ENCODE measurements around the gene DGCR2.

The DGCR2 gene

GRCh38 chr22:19097518-19097917 lies 24.7 kb downstream of the DGCR2 start:
- H3K4me1 ChIP-seq (ENCODE audit: control insufficient read depth in 1 of 2, insufficient read depth in 2 of 2, low read length in 2 of 2): no peaks in the 10 kb centered on the region

DNA sequence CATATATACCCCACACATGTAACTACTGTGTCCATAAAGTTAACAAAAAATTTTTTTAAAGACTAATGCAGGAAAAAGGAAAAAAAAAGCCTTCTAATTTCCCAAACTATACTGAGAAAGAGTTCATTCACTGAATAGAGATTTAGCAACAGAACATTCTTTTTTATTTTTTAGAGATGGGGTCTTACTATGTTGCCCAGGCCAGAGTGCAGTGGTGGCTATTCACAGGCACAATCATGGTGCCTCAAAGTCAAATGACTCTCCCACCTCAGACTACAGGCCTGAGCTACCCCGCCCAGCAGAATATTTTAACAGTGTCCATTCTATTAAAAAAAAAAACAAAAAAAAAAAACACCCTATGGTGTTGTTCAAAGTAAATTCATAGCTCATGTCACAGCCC lies 25.7 kb downstream of the DGCR2 start:
- Histone ChIP-seq H3K36me3 (ENCODE audit: control insufficient read depth in 1 of 2, insufficient read depth in 2 of 2, low read length in 2 of 2) (peaks cover 0 to 11% of the 10 kb centered on the region in 2 donors), H3K27ac (ENCODE audit: low read depth, low read length) (no peak overlapping the region), H3K4me1 (ENCODE audit: control insufficient read depth in 1 of 2, insufficient read depth in 2 of 2, low read length in 2 of 2) (no peaks in the 10 kb centered on the region), H3K4me3 (ENCODE audit: low read depth in 1 of 2, low read length in 2 of 2) (no peak overlapping the region), H3K9ac (ENCODE audit: low read depth in 1 of 2, low read length in 2 of 2) (no peak overlapping the region), H3K27me3 (ENCODE audit: control insufficient read depth in 1 of 2, insufficient read depth in 2 of 2, low read length in 2 of 2) (no peaks in the 10 kb centered on the region), H3K9me3 (ENCODE audit: control insufficient read depth in 1 of 2, low read length in 2 of 2) (no peaks in the 10 kb centered on the region)

More at GRCh38 chr22:19097518-19097917, 24.7 kb downstream of the DGCR2 start:
- H3K9me3 ChIP-seq (ENCODE audit: control insufficient read depth in 1 of 2, low read length in 2 of 2): no peaks in the 10 kb centered on the region
- no peak overlapping the region for H3K27ac ChIP-seq (ENCODE audit: low read depth, low read length)
- H3K36me3 ChIP-seq (ENCODE audit: control insufficient read depth in 1 of 2, insufficient read depth in 2 of 2, low read length in 2 of 2): peaks cover 0 to 11% of the 10 kb centered on the region in 2 donors
- H3K27me3 ChIP-seq (ENCODE audit: control insufficient read depth in 1 of 2, insufficient read depth in 2 of 2, low read length in 2 of 2): no peaks in the 10 kb centered on the region
- no peak overlapping the region for H3K4me3 ChIP-seq (ENCODE audit: low read depth in 1 of 2, low read length in 2 of 2)
- H3K9ac ChIP-seq (ENCODE audit: low read depth in 1 of 2, low read length in 2 of 2): no peak overlapping the region

DNA sequence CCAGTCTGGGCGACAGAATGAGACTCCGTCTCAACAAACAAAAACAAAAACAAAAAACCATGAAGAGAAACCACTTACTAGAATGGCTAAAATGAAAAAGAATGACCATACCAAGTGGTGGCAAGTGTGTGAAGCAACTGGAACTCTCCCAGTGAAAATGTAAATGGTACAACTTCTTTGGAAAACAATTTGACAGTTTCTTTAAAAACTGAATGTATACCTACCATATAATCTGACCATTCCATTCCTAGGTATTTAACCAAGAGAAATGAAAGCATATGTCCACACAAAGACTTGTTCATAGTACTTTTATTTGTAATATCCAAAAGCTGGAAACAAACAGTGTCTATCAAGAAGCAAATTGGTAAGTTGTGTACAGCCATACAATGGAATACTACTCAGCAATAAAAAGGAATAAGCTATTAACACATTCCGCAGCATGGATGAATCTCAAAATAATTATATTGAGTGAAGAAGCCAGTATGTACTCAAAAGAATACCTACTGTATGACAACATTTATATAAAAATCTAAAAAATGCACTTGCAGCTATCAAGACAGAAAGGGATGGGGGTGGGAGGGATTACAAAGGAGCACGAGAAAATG lies 27.7 kb downstream of the DGCR2 start:
- H3K27ac ChIP-seq (ENCODE audit: low read depth, low read length): no peak overlapping the region

DNA sequence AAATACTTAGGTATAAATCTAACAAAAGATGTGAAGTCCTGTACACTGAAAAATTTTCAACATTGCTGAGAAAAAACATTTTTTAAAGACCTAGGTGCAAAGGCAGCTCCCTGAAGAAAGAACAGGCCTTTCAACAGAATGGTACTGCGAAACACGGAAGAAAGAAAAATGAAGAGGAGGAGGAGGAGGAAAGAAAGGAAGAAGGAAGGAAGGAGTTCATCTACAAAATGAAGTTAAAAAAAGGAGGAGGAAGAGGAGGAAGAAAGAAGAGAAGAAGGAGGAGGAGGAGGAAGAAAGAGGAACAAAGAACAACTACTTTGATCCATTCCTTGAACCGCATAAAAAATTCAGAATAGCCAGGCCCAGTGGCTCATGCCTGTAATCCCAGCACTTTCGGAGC lies 29.5 kb downstream of the DGCR2 start:
- Histone ChIP-seq H3K4me1 (ENCODE audit: control insufficient read depth in 1 of 2, insufficient read depth in 2 of 2, low read length in 2 of 2) (peaks cover 0 to 5% of the 10 kb centered on the region in 2 donors), H3K27ac (ENCODE audit: low read depth, low read length) (no peak overlapping the region), H3K9ac (ENCODE audit: low read depth in 1 of 2, low read length in 2 of 2) (no peak overlapping the region), H3K9me3 (ENCODE audit: control insufficient read depth in 1 of 2, low read length in 2 of 2) (no peaks in the 10 kb centered on the region), H3K36me3 (ENCODE audit: control insufficient read depth in 1 of 2, insufficient read depth in 2 of 2, low read length in 2 of 2) (peaks cover 3 to 17% of the 10 kb centered on the region in 2 donors), H3K4me3 (ENCODE audit: low read depth in 1 of 2, low read length in 2 of 2) (no peak overlapping the region), H3K27me3 (ENCODE audit: control insufficient read depth in 1 of 2, insufficient read depth in 2 of 2, low read length in 2 of 2) (no peaks in the 10 kb centered on the region)

More for the DNA sequence above, 27.7 kb downstream of the DGCR2 start:
- Histone ChIP-seq H3K4me1 (ENCODE audit: control insufficient read depth in 1 of 2, insufficient read depth in 2 of 2, low read length in 2 of 2) (no peaks in the 10 kb centered on the region), H3K36me3 (ENCODE audit: control insufficient read depth in 1 of 2, insufficient read depth in 2 of 2, low read length in 2 of 2) (peaks cover 0 to 12% of the 10 kb centered on the region in 2 donors), H3K9me3 (ENCODE audit: control insufficient read depth in 1 of 2, low read length in 2 of 2) (no peaks in the 10 kb centered on the region), H3K9ac (ENCODE audit: low read depth in 1 of 2, low read length in 2 of 2) (no peak overlapping the region), H3K4me3 (ENCODE audit: low read depth in 1 of 2, low read length in 2 of 2) (no peak overlapping the region), H3K27me3 (ENCODE audit: control insufficient read depth in 1 of 2, insufficient read depth in 2 of 2, low read length in 2 of 2) (no peaks in the 10 kb centered on the region)

DNA sequence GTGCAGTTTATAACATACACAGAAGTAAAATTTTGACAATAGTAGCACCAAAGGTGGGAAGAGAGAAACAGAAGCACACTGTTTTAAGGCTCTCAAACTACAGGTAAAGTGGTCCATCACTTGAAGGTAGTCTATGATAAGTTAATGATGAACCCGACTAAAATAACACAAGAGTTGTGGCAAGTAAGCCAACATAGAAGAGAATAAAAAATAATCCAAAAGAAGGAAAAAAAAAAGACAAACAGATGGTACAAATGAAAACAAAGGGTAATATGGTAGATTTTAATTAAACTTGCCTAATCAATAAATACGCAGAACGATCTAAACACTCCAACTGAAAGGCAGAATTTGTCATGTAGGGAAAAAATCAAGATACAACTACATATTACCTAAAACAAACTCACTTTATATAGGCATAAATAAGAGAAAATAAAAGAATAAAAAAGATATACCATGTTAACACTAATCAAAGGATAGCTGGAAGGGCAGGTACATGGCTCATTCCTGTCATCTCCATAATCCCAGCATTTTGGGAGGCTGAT lies 31.6 kb downstream of the DGCR2 start:
- Histone ChIP-seq H3K27me3 (ENCODE audit: control insufficient read depth in 1 of 2, insufficient read depth in 2 of 2, low read length in 2 of 2) (no peaks in the 10 kb centered on the region), H3K9ac (ENCODE audit: low read depth in 1 of 2, low read length in 2 of 2) (no peak overlapping the region), H3K4me3 (ENCODE audit: low read depth in 1 of 2, low read length in 2 of 2) (no peak overlapping the region), H3K4me1 (ENCODE audit: control insufficient read depth in 1 of 2, insufficient read depth in 2 of 2, low read length in 2 of 2) (peaks cover 0 to 10% of the 10 kb centered on the region in 2 donors), H3K36me3 (ENCODE audit: control insufficient read depth in 1 of 2, insufficient read depth in 2 of 2, low read length in 2 of 2) (peaks cover 9 to 21% of the 10 kb centered on the region in 2 donors), H3K9me3 (ENCODE audit: control insufficient read depth in 1 of 2, low read length in 2 of 2) (no peaks in the 10 kb centered on the region), H3K27ac (ENCODE audit: low read depth, low read length) (no peak overlapping the region)

DNA sequence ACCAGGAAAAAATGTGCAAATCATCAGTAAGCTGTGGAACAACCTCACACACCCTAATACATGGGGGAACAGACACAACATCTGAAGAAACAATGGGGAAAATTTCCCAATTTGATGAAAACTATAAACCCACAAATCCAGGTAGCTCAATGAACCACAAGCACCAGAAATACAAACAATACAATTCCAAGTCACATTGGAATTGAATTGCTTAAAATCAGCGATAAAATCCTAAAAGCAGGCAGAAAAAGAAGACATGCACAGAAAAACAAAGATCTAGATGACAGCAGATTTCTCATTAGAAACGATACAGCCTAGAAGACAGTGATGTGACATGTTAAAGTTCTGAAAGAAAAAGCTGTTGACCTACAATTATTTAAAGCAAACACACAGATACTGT lies 32.0 kb downstream of the DGCR2 start:
- peaks cover 9 to 21% of the 10 kb centered on the region in 2 donors for H3K36me3 ChIP-seq (ENCODE audit: control insufficient read depth in 1 of 2, insufficient read depth in 2 of 2, low read length in 2 of 2)
- peaks cover 0 to 15% of the 10 kb centered on the region in 2 donors for H3K4me1 ChIP-seq (ENCODE audit: control insufficient read depth in 1 of 2, insufficient read depth in 2 of 2, low read length in 2 of 2)
- H3K4me3 ChIP-seq (ENCODE audit: low read depth in 1 of 2, low read length in 2 of 2): no peak overlapping the region
- no peaks in the 10 kb centered on the region for H3K9me3 ChIP-seq (ENCODE audit: control insufficient read depth in 1 of 2, low read length in 2 of 2)
- no peaks in the 10 kb centered on the region for H3K27me3 ChIP-seq (ENCODE audit: control insufficient read depth in 1 of 2, insufficient read depth in 2 of 2, low read length in 2 of 2)
- H3K27ac ChIP-seq (ENCODE audit: low read depth, low read length): no peak overlapping the region
- no peak overlapping the region for H3K9ac ChIP-seq (ENCODE audit: low read depth in 1 of 2, low read length in 2 of 2)

GRCh38 chr22:19088866-19089595 lies 33.2 kb downstream of the DGCR2 start:
- Histone ChIP-seq H3K4me1 (ENCODE audit: control insufficient read depth in 1 of 2, insufficient read depth in 2 of 2, low read length in 2 of 2) (peaks cover 0 to 16% of the 10 kb centered on the region in 2 donors), H3K9ac (ENCODE audit: low read depth in 1 of 2, low read length in 2 of 2) (no peak overlapping the region), H3K9me3 (ENCODE audit: control insufficient read depth in 1 of 2, low read length in 2 of 2) (no peaks in the 10 kb centered on the region), H3K27me3 (ENCODE audit: control insufficient read depth in 1 of 2, insufficient read depth in 2 of 2, low read length in 2 of 2) (no peaks in the 10 kb centered on the region), H3K27ac (ENCODE audit: low read depth, low read length) (no peak overlapping the region), H3K36me3 (ENCODE audit: control insufficient read depth in 1 of 2, insufficient read depth in 2 of 2, low read length in 2 of 2) (peaks cover 9 to 21% of the 10 kb centered on the region in 2 donors), H3K4me3 (ENCODE audit: low read depth in 1 of 2, low read length in 2 of 2) (no peak overlapping the region)

- H3K4me1 ChIP-seq (ENCODE audit: control insufficient read depth in 1 of 2, insufficient read depth in 2 of 2, low read length in 2 of 2): peaks cover 0 to 16% of the 10 kb centered on the region in 2 donors
- H3K9me3 ChIP-seq (ENCODE audit: control insufficient read depth in 1 of 2, low read length in 2 of 2): no peaks in the 10 kb centered on the region
- no peak overlapping the region for H3K27ac ChIP-seq (ENCODE audit: low read depth, low read length)
- H3K36me3 ChIP-seq (ENCODE audit: control insufficient read depth in 1 of 2, insufficient read depth in 2 of 2, low read length in 2 of 2): peaks cover 12 to 21% of the 10 kb centered on the region in 2 donors
- no peaks in the 10 kb centered on the region for H3K27me3 ChIP-seq (ENCODE audit: control insufficient read depth in 1 of 2, insufficient read depth in 2 of 2, low read length in 2 of 2)
- no peak overlapping the region for H3K4me3 ChIP-seq (ENCODE audit: low read depth in 1 of 2, low read length in 2 of 2)
- H3K9ac ChIP-seq (ENCODE audit: low read depth in 1 of 2, low read length in 2 of 2): no peak overlapping the region
Measured at GRCh38 chr22:19086896-19087295, 35.3 kb downstream of the DGCR2 start.

DNA sequence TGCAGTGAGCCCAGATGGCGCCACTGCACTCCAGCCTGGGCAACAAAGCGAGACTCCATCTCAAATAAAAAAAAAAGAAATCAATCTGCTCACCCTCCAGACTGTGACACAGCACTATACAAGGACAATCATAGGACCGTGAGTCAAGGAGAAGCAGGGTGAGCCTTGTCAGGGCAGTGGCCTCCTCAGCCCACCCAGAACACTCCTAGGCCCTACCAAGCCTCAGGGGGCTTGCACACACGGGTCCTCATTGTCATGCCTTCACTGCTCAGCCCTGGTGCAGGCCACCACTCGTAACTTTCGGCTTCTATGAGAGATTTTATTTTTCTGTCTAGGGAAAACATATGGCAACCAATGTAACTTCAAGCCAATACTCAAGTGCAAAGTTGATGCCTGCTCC lies 35.8 kb downstream of the DGCR2 start:
- no peak overlapping the region for H3K27ac ChIP-seq (ENCODE audit: low read depth, low read length)
- H3K27me3 ChIP-seq (ENCODE audit: control insufficient read depth in 1 of 2, insufficient read depth in 2 of 2, low read length in 2 of 2): no peaks in the 10 kb centered on the region
- no peak overlapping the region for H3K9ac ChIP-seq (ENCODE audit: low read depth in 1 of 2, low read length in 2 of 2)
- H3K4me1 ChIP-seq (ENCODE audit: control insufficient read depth in 1 of 2, insufficient read depth in 2 of 2, low read length in 2 of 2): peaks cover 0 to 16% of the 10 kb centered on the region in 2 donors
- no peaks in the 10 kb centered on the region for H3K9me3 ChIP-seq (ENCODE audit: control insufficient read depth in 1 of 2, low read length in 2 of 2)
- H3K4me3 ChIP-seq (ENCODE audit: low read depth in 1 of 2, low read length in 2 of 2): no peak overlapping the region
- H3K36me3 ChIP-seq (ENCODE audit: control insufficient read depth in 1 of 2, insufficient read depth in 2 of 2, low read length in 2 of 2): peaks cover 15 to 21% of the 10 kb centered on the region in 2 donors

GRCh38 chr22:19085233-19085718 lies 36.9 kb downstream of the DGCR2 start:
- H3K36me3 ChIP-seq (ENCODE audit: control insufficient read depth in 1 of 2, insufficient read depth in 2 of 2, low read length in 2 of 2): peaks cover 18 to 32% of the 10 kb centered on the region in 2 donors
- H3K27me3 ChIP-seq (ENCODE audit: control insufficient read depth in 1 of 2, insufficient read depth in 2 of 2, low read length in 2 of 2): no peaks in the 10 kb centered on the region

More at GRCh38 chr22:19085233-19085718, 36.9 kb downstream of the DGCR2 start:
- peaks cover 0 to 16% of the 10 kb centered on the region in 2 donors for H3K4me1 ChIP-seq (ENCODE audit: control insufficient read depth in 1 of 2, insufficient read depth in 2 of 2, low read length in 2 of 2)
- H3K9me3 ChIP-seq (ENCODE audit: control insufficient read depth in 1 of 2, low read length in 2 of 2): no peaks in the 10 kb centered on the region
- H3K27ac ChIP-seq (ENCODE audit: low read depth, low read length): no peak overlapping the region
- no peak overlapping the region for H3K9ac ChIP-seq (ENCODE audit: low read depth in 1 of 2, low read length in 2 of 2)
- no peak overlapping the region for H3K4me3 ChIP-seq (ENCODE audit: low read depth in 1 of 2, low read length in 2 of 2)

Measured in duodenal mucosa (tissue), 2 donors.